Loucy (cell line): ENCODE results near the gene KLHDC2.
"Not testable (repeated sequence)": the region's sequence is repeated elsewhere in the genome, so short reads cannot be mapped to it uniquely, and the experiment has no call there.

ENCODE experiments used
- EZH2phosphoT487 ChIP-seq: fragments of 200-600 bp; IDR thresholded peaks from 2 replicates; pipeline ENCODE4 v1.6.1; 2018; ENCODE audit warnings: antibody characterized with exemption, mild to moderate bottlenecking, moderate library complexity, borderline replicate concordance
- TF ChIP-seq, protein P1 (sequence below): fragments of 200-600 bp; sonication (generic); conservative IDR thresholded peaks from 2 replicates; pipeline ENCODE4 v1.5.1; 2014; ENCODE audit warnings: mild to moderate bottlenecking, antibody characterized with exemption, low read length

DNA sequence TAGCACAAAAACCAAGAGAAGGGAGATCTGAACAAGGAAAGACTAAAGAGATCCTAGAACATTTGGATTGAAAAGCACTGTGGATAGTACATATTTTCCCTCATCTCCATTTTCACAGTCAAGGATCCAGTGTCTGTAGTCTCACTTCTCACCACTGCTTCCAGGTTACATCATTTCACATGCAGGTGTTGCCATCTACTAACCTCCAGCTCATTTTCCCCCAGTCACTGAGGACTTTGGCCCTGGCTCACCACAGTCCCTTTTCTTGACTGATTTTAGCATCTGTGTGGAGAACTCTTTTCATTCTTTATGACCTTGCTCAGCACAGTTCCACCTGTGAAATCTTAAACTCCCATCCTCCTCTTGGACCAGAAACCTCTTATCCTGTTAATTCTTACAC lies 21.5 kb upstream of the KLHDC2 start:
- TF ChIP-seq, protein P1, sequence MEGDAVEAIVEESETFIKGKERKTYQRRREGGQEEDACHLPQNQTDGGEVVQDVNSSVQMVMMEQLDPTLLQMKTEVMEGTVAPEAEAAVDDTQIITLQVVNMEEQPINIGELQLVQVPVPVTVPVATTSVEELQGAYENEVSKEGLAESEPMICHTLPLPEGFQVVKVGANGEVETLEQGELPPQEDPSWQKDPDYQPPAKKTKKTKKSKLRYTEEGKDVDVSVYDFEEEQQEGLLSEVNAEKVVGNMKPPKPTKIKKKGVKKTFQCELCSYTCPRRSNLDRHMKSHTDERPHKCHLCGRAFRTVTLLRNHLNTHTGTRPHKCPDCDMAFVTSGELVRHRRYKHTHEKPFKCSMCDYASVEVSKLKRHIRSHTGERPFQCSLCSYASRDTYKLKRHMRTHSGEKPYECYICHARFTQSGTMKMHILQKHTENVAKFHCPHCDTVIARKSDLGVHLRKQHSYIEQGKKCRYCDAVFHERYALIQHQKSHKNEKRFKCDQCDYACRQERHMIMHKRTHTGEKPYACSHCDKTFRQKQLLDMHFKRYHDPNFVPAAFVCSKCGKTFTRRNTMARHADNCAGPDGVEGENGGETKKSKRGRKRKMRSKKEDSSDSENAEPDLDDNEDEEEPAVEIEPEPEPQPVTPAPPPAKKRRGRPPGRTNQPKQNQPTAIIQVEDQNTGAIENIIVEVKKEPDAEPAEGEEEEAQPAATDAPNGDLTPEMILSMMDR: not testable (repeated sequence)
- not testable (repeated sequence) for TF ChIP-seq EZH2phosphoT487
